GM12878 (cell line): ENCODE measurements around the gene EIF1. TPM values are rescaled to one million over a fixed set of nuclear protein-coding genes. Genes with fewer than 3 reads are reported as not detected.

Experiments used
- BCLAF1 ChIP-seq: fragments of 450-650 bp; IDR thresholded peaks from 2 replicates; pipeline ENCODE4 v1.6.1; 2017; ENCODE audit warnings: antibody characterized with exemption, mild to moderate bottlenecking, moderate library complexity
- CBX3 ChIP-seq: fragments of 200-600 bp; sonication (generic); IDR thresholded peaks from 2 replicates; pipeline ENCODE4 v1.6.1; 2016; ENCODE audit warnings: low read depth, borderline replicate concordance
- EED ChIP-seq: sonication (generic); IDR thresholded peaks from 2 replicates; pipeline ENCODE4 v1.6.1; 2016; ENCODE audit warnings: antibody characterized with exemption, low read depth
- IKZF2 ChIP-seq, 2 experiments: fragments of 450-650 bp; IDR thresholded peaks; 2 replicates each; pipeline ENCODE4 v1.6.1; 2017; ENCODE audit warnings: mild to moderate bottlenecking in 2 of 2, moderate library complexity in 2 of 2
- NBN ChIP-seq: fragments of 450-650 bp; IDR thresholded peaks from 2 replicates; pipeline ENCODE4 v1.6.1; 2016
- PAX5 ChIP-seq: IDR thresholded peaks from 2 replicates; pipeline ENCODE4 v1.6.1; 2011; ENCODE audit warnings: low read depth, low read length, borderline replicate concordance
- POLR2AphosphoS2 ChIP-seq: IDR thresholded peaks from 2 replicates; pipeline ENCODE4 v1.6.1; 2011; ENCODE audit warnings: low read depth, mild to moderate bottlenecking, low read length, improper control_type of control experiment, moderate library complexity
- RAD51 ChIP-seq: fragments of 450-650 bp; IDR thresholded peaks from 2 replicates; pipeline ENCODE4 v1.6.1; 2016; ENCODE audit warnings: moderate library complexity, mild to moderate bottlenecking, inconsistent platforms
- RBBP5 ChIP-seq: fragments of 200-600 bp; sonication (generic); conservative IDR thresholded peaks from 2 replicates; pipeline ENCODE4 v1.6.1; 2016
- SIX5 ChIP-seq: IDR thresholded peaks from 2 replicates; pipeline ENCODE4 v1.6.1; 2011; ENCODE audit warnings: mild to moderate bottlenecking, low read depth, low read length, moderate library complexity; ENCODE audit not compliant: severe bottlenecking
- SUPT20H ChIP-seq: IDR thresholded peaks from 2 replicates; pipeline ENCODE4 v1.6.1; 2011; ENCODE audit warnings: low read depth, mild to moderate bottlenecking, low read length, moderate library complexity, borderline replicate concordance; ENCODE audit not compliant: control insufficient read depth
- TCF3 ChIP-seq: IDR thresholded peaks from 2 replicates; pipeline ENCODE4 v1.6.1; 2012; ENCODE audit warnings: low read depth, mild to moderate bottlenecking, low read length, borderline replicate concordance; ENCODE audit not compliant: insufficient read depth
- USF2 ChIP-seq: IDR thresholded peaks from 2 replicates; pipeline ENCODE4 v1.6.1; 2011; ENCODE audit warnings: low read depth, low read length, improper control_type of control experiment, borderline replicate concordance
- YBX1 ChIP-seq: fragments of 450-650 bp; IDR thresholded peaks from 2 replicates; pipeline ENCODE4 v1.6.1; 2016; ENCODE audit warnings: antibody characterized with exemption
- ZNF592 ChIP-seq: fragments of 450-650 bp; IDR thresholded peaks from 2 replicates; pipeline ENCODE4 v1.6.1; 2017; ENCODE audit warnings: mild to moderate bottlenecking, moderate library complexity
- ZNF687 ChIP-seq: fragments of 450-650 bp; IDR thresholded peaks from 2 replicates; pipeline ENCODE4 v1.6.1; 2017; ENCODE audit warnings: mild to moderate bottlenecking, moderate library complexity
- polyA plus RNA-seq, 11 experiments: library from polyadenylated mRNA; depleted of rRNA in 4 of 11; unstranded in 6 of 11; stranded (reverse) in 5 of 11; fragments of >200 nt; fragmentation: Nextera tagmentation in 4 of 11; fragmentation: Illumina TruSeq in 1 of 11; extraction: Ambion mirVana in 4 of 11; extraction: Trizol in 1 of 11; gene quantifications; 1 replicate in 1 of 11; 2 replicates in 10 of 11; pipeline versions ENCODE4 v1.2.1 to v1.2.3, GENCODE V29; 2011 to 2016; ENCODE audit warnings: inconsistent platforms in 2 of 11, missing spikeins in 2 of 11, low read depth in 1 of 11
- total RNA-seq, 4 experiments: library from RNA; depleted of rRNA in 3 of 4; stranded (reverse); fragments of >200 nt in 3 of 4; fragmentation: Illumina TruSeq in 1 of 4; extraction: Trizol in 1 of 4; gene quantifications; 2 replicates each; pipeline versions ENCODE4 v1.2.1 to v1.2.3, GENCODE V29; 2013 to 2021

The EIF1 gene
- total and polyA plus RNA-seq, 10 of the 15 experiments (the other 5 are each of a cell fraction or from before 2014, with no cell fraction given): 39.4 to 815 (median 480) TPM

GRCh38 chr17:41687828-41688640 is 651 bp upstream of the EIF1 start (continued):
- TF ChIP-seq EED (no peak), ZNF687 (no peak), POLR2AphosphoS2 (no peak), TCF3 (no peak), PAX5 (no peak), NBN (no peak; the same call in 1 of the 2 replicates), USF2 (no peak), RAD51 (no peak), YBX1 (no peak), SIX5 (no peak), BCLAF1 (no peak), CBX3 (no peak), SUPT20H (no peak), ZNF592 (no peak), IKZF2 (IDR thresholded peaks at IDR 0.05) (peak in 1 of 2 experiments; percentile 39; a peak in 1 of 4 replicates), RBBP5 (no peak)
